Right lobe of liver (tissue), 4 donors: ENCODE measurements around the gene HSPA14.

ENCODE experiments used
- POLR2A ChIP-seq: fragments of 450-650 bp; IDR thresholded peaks from one replicate; pipeline ENCODE4 v1.6.1; 2017; ENCODE audit warnings: antibody characterized with exemption, mild to moderate bottlenecking
- TF ChIP-seq, protein P1 (sequence below), 4 donors: fragments of 200-600 bp in 3 of 4; fragments of 450-650 bp in 1 of 4; IDR thresholded peaks; one replicate each; pipeline versions ENCODE4 v1.5.1 to v1.8.0; 2016 to 2022; ENCODE audit warnings: antibody characterized with exemption in 4 of 4, mild to moderate bottlenecking in 2 of 4
- donor health status: DM: no; HTN: no; CAD: no.
- donor health status: DM: no; HTN: no; CAD: no.
- donor health status: DM: no; HTN: yes; CAD: no.

DNA sequence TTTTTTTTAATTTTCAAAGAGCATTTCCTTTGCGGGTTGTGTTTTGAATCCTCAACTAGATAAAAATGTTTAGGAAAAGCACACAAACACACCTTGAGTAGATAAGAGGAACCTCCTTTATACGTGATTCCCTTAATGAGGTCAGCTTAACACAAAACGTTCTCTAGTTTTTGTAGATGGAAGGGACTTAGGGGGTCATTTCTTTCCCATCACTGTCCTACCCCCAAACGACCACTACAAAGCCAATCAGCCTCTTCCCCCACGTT is 41.8 kb downstream of the HSPA14 start:
- TF ChIP-seq, protein P1, sequence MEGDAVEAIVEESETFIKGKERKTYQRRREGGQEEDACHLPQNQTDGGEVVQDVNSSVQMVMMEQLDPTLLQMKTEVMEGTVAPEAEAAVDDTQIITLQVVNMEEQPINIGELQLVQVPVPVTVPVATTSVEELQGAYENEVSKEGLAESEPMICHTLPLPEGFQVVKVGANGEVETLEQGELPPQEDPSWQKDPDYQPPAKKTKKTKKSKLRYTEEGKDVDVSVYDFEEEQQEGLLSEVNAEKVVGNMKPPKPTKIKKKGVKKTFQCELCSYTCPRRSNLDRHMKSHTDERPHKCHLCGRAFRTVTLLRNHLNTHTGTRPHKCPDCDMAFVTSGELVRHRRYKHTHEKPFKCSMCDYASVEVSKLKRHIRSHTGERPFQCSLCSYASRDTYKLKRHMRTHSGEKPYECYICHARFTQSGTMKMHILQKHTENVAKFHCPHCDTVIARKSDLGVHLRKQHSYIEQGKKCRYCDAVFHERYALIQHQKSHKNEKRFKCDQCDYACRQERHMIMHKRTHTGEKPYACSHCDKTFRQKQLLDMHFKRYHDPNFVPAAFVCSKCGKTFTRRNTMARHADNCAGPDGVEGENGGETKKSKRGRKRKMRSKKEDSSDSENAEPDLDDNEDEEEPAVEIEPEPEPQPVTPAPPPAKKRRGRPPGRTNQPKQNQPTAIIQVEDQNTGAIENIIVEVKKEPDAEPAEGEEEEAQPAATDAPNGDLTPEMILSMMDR (IDR thresholded peaks at IDR 0.05): no peak
- no peak for TF ChIP-seq POLR2A
